HepG2 (cell line): ENCODE measurements around the gene ZNF606. TPM values are rescaled to one million over a fixed set of nuclear protein-coding genes. Genes with fewer than 3 reads are reported as not detected.

Source experiments
- CREM ChIP-seq, 2 experiments: sonication (generic) in 1 of 2; formaldehyde crosslinking in 1 of 2; IDR thresholded peaks; 2 replicates each; pipeline versions ENCODE4 v1.4.0 to v1.6.1; 2016 to 2020; ENCODE audit warnings: antibody characterized with exemption in 1 of 2, mild to moderate bottlenecking in 1 of 2, missing genetic modification reagents in 1 of 2
- FOXK1 ChIP-seq: sonication (generic); formaldehyde crosslinking; IDR thresholded peaks from 2 replicates; pipeline ENCODE4 v1.4.0; 2020; ENCODE audit warnings: low read depth, missing genetic modification reagents, borderline replicate concordance
- HCFC1 ChIP-seq: fragments of 150-350 bp; IDR thresholded peaks from 2 replicates; pipeline ENCODE4 v1.6.1; 2014; ENCODE audit warnings: low read depth, low read length
- KLF6 ChIP-seq: IDR thresholded peaks from 2 replicates; pipeline ENCODE4 v1.8.0; 2016; ENCODE audit warnings: missing biosample characterization, missing genetic modification reagents
- MIXL1 ChIP-seq: IDR thresholded peaks from 2 replicates; pipeline ENCODE4 v1.6.1; 2016
- MYC ChIP-seq: sonication (generic); formaldehyde crosslinking; IDR thresholded peaks from 2 replicates; pipeline ENCODE4 v1.9.0; 2021; ENCODE audit warnings: missing genetic modification reagents, borderline replicate concordance
- PHF8 ChIP-seq: sonication (generic); formaldehyde crosslinking; IDR thresholded peaks from 2 replicates; pipeline ENCODE4 v1.5.0; 2020; ENCODE audit warnings: missing genetic modification reagents
- PLRG1 ChIP-seq: fragments of 450-650 bp; conservative IDR thresholded peaks from 2 replicates; pipeline ENCODE4 v1.6.1; 2016
- POLR2G ChIP-seq: fragments of 200-400 bp; formaldehyde crosslinking; IDR thresholded peaks from 2 replicates; pipeline ENCODE4 v1.6.1; 2018; ENCODE audit warnings: mild to moderate bottlenecking, low read depth, low read length, moderate library complexity
- ZKSCAN8 ChIP-seq: IDR thresholded peaks from 2 replicates; pipeline ENCODE4 v1.6.1; 2016; ENCODE audit warnings: borderline replicate concordance, missing genetic modification reagents, missing compliant biosample characterization
- ZNF264 ChIP-seq: sonication (generic); formaldehyde crosslinking; IDR thresholded peaks from 2 replicates; pipeline ENCODE4 v1.4.0; 2020; ENCODE audit warnings: missing genetic modification reagents
- ZNF280B ChIP-seq: sonication (generic); formaldehyde crosslinking; IDR thresholded peaks from 2 replicates; pipeline ENCODE4 v1.5.0; 2020; ENCODE audit warnings: missing genetic modification reagents, mild to moderate bottlenecking, borderline replicate concordance
- ZNF318 ChIP-seq: sonication (generic); formaldehyde crosslinking; IDR thresholded peaks from 2 replicates; pipeline ENCODE4 v1.4.0; 2020; ENCODE audit warnings: mild to moderate bottlenecking, missing genetic modification reagents
- ZNF335 ChIP-seq: sonication (generic); formaldehyde crosslinking; IDR thresholded peaks from 2 replicates; pipeline ENCODE4 v1.4.0; 2020; ENCODE audit warnings: missing genetic modification reagents
- ZNF574 ChIP-seq: sonication (generic); formaldehyde crosslinking; IDR thresholded peaks from 2 replicates; pipeline ENCODE4 v1.4.0; 2020; ENCODE audit warnings: missing genetic modification reagents
- polyA plus RNA-seq, 8 experiments: library from polyadenylated mRNA; depleted of rRNA in 3 of 8; stranded (reverse) in 7 of 8; unstranded in 1 of 8; fragments of >200 nt; fragmentation: Illumina TruSeq in 4 of 8; extraction: Trizol in 4 of 8; gene quantifications; 2 replicates each; pipeline versions ENCODE4 v1.2.1 to v1.2.3, GENCODE V29; 2011 to 2016; ENCODE audit warnings: low read depth in 4 of 8, missing spikeins in 1 of 8, mixed read lengths in 1 of 8; ENCODE audit not compliant: insufficient read depth in 1 of 8
- total RNA-seq, 5 experiments: library from RNA; depleted of rRNA; stranded (reverse); fragments of >200 nt; fragmentation: Illumina TruSeq; extraction: Trizol; gene quantifications; 2 replicates each; pipeline ENCODE4 v1.2.3, GENCODE V29; 2016; ENCODE audit warnings: low read depth in 1 of 5

ZNF606 gene
- total and polyA plus RNA-seq, 2 of the 13 experiments (the other 11 are each of a cell fraction or from before 2014, with no cell fraction given), result 4.2 to 14.8 TPM

- TF ChIP-seq ZNF335 (peak; percentile 47; the same call in 1 of the 2 replicates), ZKSCAN8 (CRISPR knock-in tag) (0 out of 2 replicates have a peak, but pooled peaks have one; percentile 56), POLR2G (peak; percentile 74), MYC (peak; percentile 63; the same call in 1 of the 2 replicates), PLRG1 (no peak), ZNF280B (CRISPR knock-in tag) (no peak), ZNF264 (CRISPR knock-in tag) (peak; percentile 37; the same call in 1 of the 2 replicates), ZNF318 (CRISPR knock-in tag) (peak; percentile 73; the same call in 1 of the 2 replicates), MIXL1 (CRISPR knock-in tag) (0 out of 2 replicates have a peak, but pooled peaks have one; percentile 42), ZNF574 (peak; percentile 89), PHF8 (peak; percentile 84), FOXK1 (CRISPR knock-in tag) (peak; percentile 43; the same call in 1 of the 2 replicates), KLF6 (CRISPR knock-in tag) (peak; percentile 59; the same call in 1 of the 2 replicates), HCFC1 (peak; percentile 53), CREM (IDR thresholded peaks at IDR 0.05) (peak; percentile 88), CREM (CRISPR knock-in tag; IDR thresholded peaks at IDR 0.05) (no peak)
Measured at GRCh38 chr19:57947419-57948134, 55.0 kb downstream of the ZNF606 start, which contains the start of gene ZNF256 (continued).
